Type B pancreatic cell (in vitro differentiated cells): Measurements from ENCODE around the gene DLGAP4. TPM values are rescaled to one million over a fixed set of nuclear protein-coding genes. Genes with fewer than 3 reads are reported as not detected.
"Not testable (repeated sequence)": the region's sequence is repeated elsewhere in the genome, so short reads cannot be mapped to it uniquely, and the experiment has no call there.

Source experiments
- DNase-seq: peaks from one replicate; pipeline ENCODE4 v3.0.0; 2021; ENCODE audit warnings: mixed read lengths; ENCODE audit not compliant: unreplicated experiment; ENCODE audit errors: extremely low spot score
- H3K27ac Mint-ChIP-seq: 2 replicates; pipeline ENCODE4 v1.8.0; 2021; ENCODE audit warnings: mild to moderate bottlenecking, mixed read lengths
- H3K27me3 Mint-ChIP-seq: 2 replicates; pipeline ENCODE4 v1.8.0; 2021; ENCODE audit warnings: mixed read lengths
- H3K36me3 Mint-ChIP-seq: 2 replicates; pipeline ENCODE4 v1.8.0; 2021; ENCODE audit warnings: mixed read lengths
- H3K4me1 Mint-ChIP-seq: one replicate; pipeline ENCODE4 v1.8.0; 2021; ENCODE audit warnings: mixed read lengths; ENCODE audit not compliant: unreplicated experiment
- H3K4me3 Mint-ChIP-seq: 2 replicates; pipeline ENCODE4 v1.8.0; 2021; ENCODE audit warnings: mild to moderate bottlenecking, mixed read lengths
- H3K9me3 Mint-ChIP-seq: 2 replicates; pipeline ENCODE4 v1.8.0; 2021; ENCODE audit warnings: mixed read lengths
- CTCF ChIP-seq: fragments of 200-600 bp; sonication (generic); conservative IDR thresholded peaks from 2 replicates; pipeline ENCODE4 v1.5.0; 2021; ENCODE audit warnings: antibody characterized with exemption, mild to moderate bottlenecking
- total RNA-seq: library from RNA; stranded (reverse); gene quantifications from 2 replicates; pipeline ENCODE4 v1.2.1, GENCODE V29; 2021; ENCODE audit warnings: low replicate concordance

Gene DLGAP4
- total RNA-seq, 1 donor from 2014 or later, result 78.0 TPM

- no peak for TF ChIP-seq CTCF
- peaks cover 5% of the 10 kb centered on the region for H3K4me1 Mint-ChIP-seq
- no peak overlapping the region for H3K27ac Mint-ChIP-seq
- DNase-seq, result no peak
- H3K27me3 Mint-ChIP-seq, result no peaks in the 10 kb centered on the region
- no peak overlapping the region for H3K4me3 Mint-ChIP-seq
- H3K36me3 Mint-ChIP-seq, result peaks cover 35% of the 10 kb centered on the region
- no peaks in the 10 kb centered on the region for H3K9me3 Mint-ChIP-seq
These were observed 201.6 kb downstream of the DLGAP4 start for GRCh38 chr20:36507746-36508145.

DNA sequence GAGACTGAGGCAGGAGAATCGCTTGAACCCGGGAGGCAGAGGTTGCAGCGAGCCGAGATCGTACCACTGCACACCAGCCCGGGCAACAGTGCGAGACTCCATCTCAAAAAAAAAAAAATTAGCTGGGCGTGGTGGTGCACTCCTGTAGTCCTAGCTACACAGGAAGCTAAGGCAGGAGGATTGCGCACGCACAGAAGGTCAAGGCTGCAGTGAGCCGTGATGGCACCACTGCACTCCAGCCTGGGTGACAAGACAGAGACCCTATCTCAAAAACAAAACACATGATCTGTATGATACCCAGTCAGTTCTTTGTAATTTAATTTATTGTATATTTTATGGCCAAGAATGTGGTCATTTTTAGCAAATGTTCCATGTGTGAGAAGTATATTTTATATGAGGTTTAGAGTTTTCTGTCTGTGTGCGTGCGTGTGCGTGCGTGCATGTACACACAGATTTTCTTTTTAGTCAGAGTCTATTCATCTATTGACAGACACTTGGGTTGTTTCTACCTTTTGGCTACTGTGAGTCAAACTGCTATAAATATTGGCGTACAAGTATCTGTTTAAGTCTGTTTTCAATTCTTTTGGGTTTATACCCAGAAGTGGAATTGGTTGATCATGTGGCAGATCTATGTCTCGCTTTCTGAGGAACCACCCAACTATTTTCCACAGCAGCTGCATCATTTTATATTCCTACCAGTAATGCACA, 213.0 kb downstream of the DLGAP4 start:
- Mint-ChIP-seq H3K4me1 (no peaks in the 10 kb centered on the region), H3K27ac (no peak overlapping the region), H3K4me3 (no peak overlapping the region), H3K36me3 (peaks cover 20% of the 10 kb centered on the region), H3K9me3 (no peaks in the 10 kb centered on the region), H3K27me3 (no peaks in the 10 kb centered on the region)
- no peak for TF ChIP-seq CTCF
- DNase-seq, result no peak

- no peaks in the 10 kb centered on the region for H3K9me3 Mint-ChIP-seq
- no peak overlapping the region for H3K4me3 Mint-ChIP-seq
- H3K36me3 Mint-ChIP-seq, result peaks cover 20% of the 10 kb centered on the region
- H3K4me1 Mint-ChIP-seq, result no peaks in the 10 kb centered on the region
- DNase-seq, result no peak
- no peaks in the 10 kb centered on the region for H3K27me3 Mint-ChIP-seq
- no peak overlapping the region for H3K27ac Mint-ChIP-seq
- TF ChIP-seq CTCF, result no peak
These were observed 213.8 kb downstream of the DLGAP4 start for GRCh38 chr20:36519944-36520343.

DNA sequence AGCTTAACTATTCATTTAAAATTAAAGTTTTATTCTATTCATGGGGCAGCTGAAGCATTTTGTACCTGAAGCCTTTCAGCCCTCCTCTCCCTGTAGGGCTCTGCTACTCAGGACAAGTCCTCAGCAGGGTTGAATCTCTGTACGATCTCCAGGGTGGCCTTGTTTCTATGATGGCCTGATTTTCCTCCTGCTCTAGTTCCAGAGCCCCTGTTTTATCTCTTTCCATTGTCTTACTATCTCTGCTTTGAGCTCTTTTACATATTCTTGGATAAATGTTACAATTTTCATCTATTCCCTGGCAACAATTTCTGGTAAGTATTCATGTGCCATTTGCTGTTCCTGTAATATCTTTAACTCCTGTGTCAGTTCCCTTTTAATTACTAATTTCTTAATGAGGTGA, 215.4 kb downstream of the DLGAP4 start:
- Mint-ChIP-seq H3K27ac (no peak overlapping the region), H3K36me3 (peaks cover 13% of the 10 kb centered on the region), H3K27me3 (no peaks in the 10 kb centered on the region), H3K9me3 (no peaks in the 10 kb centered on the region), H3K4me1 (no peaks in the 10 kb centered on the region), H3K4me3 (no peak overlapping the region)
- DNase-seq, result no peak
- no peak for TF ChIP-seq CTCF

GRCh38 chr20:36522412-36522811, 216.3 kb downstream of the DLGAP4 start:
- H3K4me3 Mint-ChIP-seq, H3K4me1 Mint-ChIP-seq, H3K9me3 Mint-ChIP-seq, DNase-seq, H3K27ac Mint-ChIP-seq, H3K27me3 Mint-ChIP-seq: not testable (repeated sequence)
- H3K36me3 Mint-ChIP-seq, result peaks cover 16% of the 10 kb centered on the region

GRCh38 chr20:36523341-36523740, 217.2 kb downstream of the DLGAP4 start:
- no peak for DNase-seq
- Mint-ChIP-seq H3K36me3 (peaks cover 18% of the 10 kb centered on the region), H3K27me3 (no peaks in the 10 kb centered on the region), H3K4me1 (no peaks in the 10 kb centered on the region), H3K9me3 (no peaks in the 10 kb centered on the region), H3K27ac (no peak overlapping the region), H3K4me3 (no peak overlapping the region)
- no peak for TF ChIP-seq CTCF
